H9 (cell line): ENCODE measurements around the gene LMNTD2. TPM values are rescaled to one million over a fixed set of nuclear protein-coding genes. Genes with fewer than 3 reads are reported as not detected.

ENCODE experiments used
- DNase-seq: peaks from one replicate; pipeline ENCODE4 v3.0.0-alpha.2; 2017
- H2AFZ ChIP-seq: one replicate; pipeline ENCODE4 v1.6.1; 2013; ENCODE audit warnings: mild to moderate bottlenecking, low read length, control low read depth, moderate library complexity
- H2AK5ac ChIP-seq: 2 replicates; pipeline ENCODE4 v1.6.1; 2013; ENCODE audit warnings: low read length, control low read depth, mixed read lengths; ENCODE audit not compliant: insufficient read length
- H2BK120ac ChIP-seq: one replicate; pipeline ENCODE4 v1.6.1; 2013; ENCODE audit warnings: low read depth, mild to moderate bottlenecking, low read length, control low read depth, inconsistent platforms; ENCODE audit not compliant: poor library complexity, severe bottlenecking
- H2BK12ac ChIP-seq: 2 replicates; pipeline ENCODE4 v1.6.1; 2013; ENCODE audit warnings: low read length, control low read depth, mixed read lengths, low read depth; ENCODE audit not compliant: insufficient read length
- H2BK15ac ChIP-seq: 2 replicates; pipeline ENCODE4 v1.6.1; 2013; ENCODE audit warnings: low read depth, low read length, control low read depth
- H2BK20ac ChIP-seq: one replicate; pipeline ENCODE4 v1.6.1; 2013; ENCODE audit warnings: low read depth, mild to moderate bottlenecking, low read length, control low read depth, inconsistent platforms; ENCODE audit not compliant: poor library complexity, severe bottlenecking
- H2BK5ac ChIP-seq: 2 replicates; pipeline ENCODE4 v1.6.1; 2013; ENCODE audit warnings: low read length, control low read depth, mixed read lengths; ENCODE audit not compliant: insufficient read length
- H3K14ac ChIP-seq: 2 replicates; pipeline ENCODE4 v1.6.1; 2013; ENCODE audit warnings: low read length, control low read depth; ENCODE audit not compliant: insufficient read depth
- H3K18ac ChIP-seq: 2 replicates; pipeline ENCODE4 v1.6.1; 2013; ENCODE audit warnings: low read depth, mild to moderate bottlenecking, mixed read lengths, low read length, control low read depth; ENCODE audit not compliant: insufficient read length
- H3K23ac ChIP-seq: 2 replicates; pipeline ENCODE4 v1.6.1; 2013; ENCODE audit warnings: low read length, control low read depth, mixed read lengths, low read depth; ENCODE audit not compliant: insufficient read length
- H3K23me2 ChIP-seq: 2 replicates; pipeline ENCODE4 v1.6.1; 2013; ENCODE audit warnings: low read depth, mild to moderate bottlenecking, mixed read lengths, low read length, control low read depth; ENCODE audit not compliant: insufficient read length, poor library complexity, severe bottlenecking
- H3K27ac ChIP-seq: 2 replicates; pipeline ENCODE4 v1.5.1; 2013; ENCODE audit warnings: low read length, control low read depth, mixed read lengths, low read depth; ENCODE audit not compliant: insufficient read length
- H3K27me3 ChIP-seq: 2 replicates; pipeline ENCODE4 v1.6.1; 2013; ENCODE audit warnings: low read length, control low read depth, inconsistent platforms; ENCODE audit not compliant: insufficient read depth
- H3K4ac ChIP-seq: 2 replicates; pipeline ENCODE4 v1.6.1; 2013; ENCODE audit warnings: low read depth, mild to moderate bottlenecking, control low read depth, inconsistent platforms, low read length, moderate library complexity
- H3K4me1 ChIP-seq: 2 replicates; pipeline ENCODE4 v1.6.1; 2013; ENCODE audit warnings: low read length, control low read depth, inconsistent platforms; ENCODE audit not compliant: insufficient read depth
- H3K4me2 ChIP-seq: 2 replicates; pipeline ENCODE4 v1.6.1; 2013; ENCODE audit warnings: low read length, control low read depth, mixed read lengths; ENCODE audit not compliant: insufficient read length, insufficient read depth
- H3K56ac ChIP-seq: 2 replicates; pipeline ENCODE4 v1.6.1; 2013; ENCODE audit warnings: low read depth, mild to moderate bottlenecking, mixed read lengths, low read length, control low read depth; ENCODE audit not compliant: insufficient read length
- H3K79me1 ChIP-seq: 2 replicates; pipeline ENCODE4 v1.6.1; 2013; ENCODE audit warnings: low read depth, mild to moderate bottlenecking, moderate library complexity, low read length, control low read depth, inconsistent platforms; ENCODE audit not compliant: insufficient read depth, poor library complexity, severe bottlenecking
- H3K79me2 ChIP-seq: 2 replicates; pipeline ENCODE4 v1.6.1; 2013; ENCODE audit warnings: low read length, control low read depth, inconsistent platforms; ENCODE audit not compliant: insufficient read depth
- H3K9ac ChIP-seq: 2 replicates; pipeline ENCODE4 v1.6.1; 2013; ENCODE audit warnings: low read length, control low read depth, mixed read lengths; ENCODE audit not compliant: insufficient read length; ENCODE audit errors: extremely low read depth
- H3K9me3 ChIP-seq: one replicate; pipeline ENCODE4 v1.6.1; 2013; ENCODE audit warnings: low read depth, low read length, inconsistent platforms; ENCODE audit not compliant: control insufficient read depth
- H3T11ph ChIP-seq: one replicate; pipeline ENCODE4 v1.6.1; 2013; ENCODE audit warnings: mild to moderate bottlenecking, low read length, control low read depth, inconsistent platforms
- H4K20me1 ChIP-seq: one replicate; pipeline ENCODE4 v1.6.1; 2013; ENCODE audit not compliant: control insufficient read depth, insufficient read length, insufficient read depth
- H4K5ac ChIP-seq: 2 replicates; pipeline ENCODE4 v1.6.1; 2013; ENCODE audit warnings: low read depth, mild to moderate bottlenecking, mixed read lengths, low read length, control low read depth; ENCODE audit not compliant: insufficient read length
- H4K8ac ChIP-seq: replicated peaks from 2 replicates; pipeline ENCODE4 v1.6.1; 2013; ENCODE audit warnings: low read length, control low read depth, mixed read lengths, low read depth; ENCODE audit not compliant: insufficient read length
- H4K91ac ChIP-seq: 2 replicates; pipeline ENCODE4 v1.6.1; 2013; ENCODE audit warnings: low read depth, mild to moderate bottlenecking, moderate library complexity, mixed read lengths, low read length, control low read depth; ENCODE audit not compliant: insufficient read length
- H3K27ac Mint-ChIP-seq, 3 experiments: 2 replicates in 2 of 3; 3 replicates in 1 of 3; pipeline ENCODE4 v1.8.0; 2020 to 2021; ENCODE audit warnings: mixed read lengths in 3 of 3, mild to moderate bottlenecking in 1 of 3, moderate library complexity in 1 of 3
- H3K27me3 Mint-ChIP-seq: 2 replicates; pipeline ENCODE4 v1.8.0; 2021; ENCODE audit warnings: low read depth, mild to moderate bottlenecking, moderate library complexity, mixed read lengths
- H3K36me3 Mint-ChIP-seq, 3 experiments: 2 replicates in 2 of 3; 3 replicates in 1 of 3; pipeline ENCODE4 v1.8.0; 2020 to 2021; ENCODE audit warnings: low read depth in 3 of 3, mixed read lengths in 3 of 3; ENCODE audit not compliant: insufficient read depth in 1 of 3
- H3K4me1 Mint-ChIP-seq, 2 experiments: 2 replicates each; pipeline ENCODE4 v1.8.0; 2020; ENCODE audit warnings: mixed read lengths in 2 of 2
- H3K4me3 Mint-ChIP-seq, 2 experiments: 2 replicates in 1 of 2; 3 replicates in 1 of 2; pipeline ENCODE4 v1.8.0; 2020 to 2021; ENCODE audit warnings: mild to moderate bottlenecking in 2 of 2, mixed read lengths in 2 of 2, moderate library complexity in 1 of 2
- H3K9me3 Mint-ChIP-seq, 2 experiments: 2 replicates in 1 of 2; 3 replicates in 1 of 2; pipeline ENCODE4 v1.8.0; 2020; ENCODE audit warnings: mild to moderate bottlenecking in 2 of 2, mixed read lengths in 2 of 2, moderate library complexity in 1 of 2
- WGBS: extraction: QIAGEN DNeasy Blood & Tissue Kit; methylation state at CpG from one replicate; pipeline ENCODE4 v1.1.7; 2013; ENCODE audit warnings: missing lambda C conversion rate, low lambda C conversion rate, mixed read lengths; ENCODE audit not compliant: insufficient read length; ENCODE audit errors: extremely low coverage; 5-methylcytosine and 5-hydroxymethylcytosine counted together
- total RNA-seq: library from RNA; stranded (reverse); gene quantifications from 2 replicates; pipeline ENCODE4 v1.2.1, GENCODE V29; 2021
- TF ChIP-seq, protein P1 (sequence below): fragments of 200-600 bp; sonication (generic); conservative IDR thresholded peaks from 3 replicates; pipeline ENCODE4 v1.8.0; 2021; ENCODE audit warnings: antibody characterized with exemption, mild to moderate bottlenecking

LMNTD2 gene
- total RNA-seq, 1 experiment from 2014 or later, result 4.7 TPM

DNA sequence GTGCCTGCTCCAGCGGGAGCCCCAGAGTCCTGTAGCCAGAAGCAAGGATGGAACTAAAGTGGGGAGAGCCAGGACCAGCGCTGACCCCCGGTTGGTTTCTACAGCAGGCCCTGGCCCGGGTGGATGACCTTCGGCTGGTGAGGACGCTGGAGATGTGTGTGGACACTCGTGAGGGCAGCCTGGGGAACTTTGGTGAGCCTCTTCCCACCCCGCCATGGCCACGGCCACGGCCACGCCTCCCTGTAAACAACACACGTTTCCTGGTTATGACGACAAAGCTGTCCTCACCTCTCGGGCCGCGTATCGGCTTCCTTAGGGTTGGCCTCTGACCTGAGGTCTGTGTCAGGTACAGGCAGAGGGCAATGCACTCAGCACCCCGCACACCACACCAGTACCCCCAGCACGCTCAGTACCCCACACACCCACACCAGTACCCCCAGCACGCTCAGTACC, 19.1 kb downstream of the LMNTD2 start:
- peaks cover 0 to 2% of the 10 kb centered on the region in 2 experiments; a peak in 2 of 5 replicates for H3K9me3 Mint-ChIP-seq
- no peak overlapping the region for H2BK20ac ChIP-seq
- no peak overlapping the region for H2BK5ac ChIP-seq
- no peak overlapping the region for H3K9ac ChIP-seq
- H3K4me2 ChIP-seq, result no peak overlapping the region
- no peak overlapping the region for H3K23ac ChIP-seq
- H3K4ac ChIP-seq, result no peak overlapping the region
- peaks cover 7 to 9% of the 10 kb centered on the region in 2 experiments; a peak in 3 of 4 replicates for H3K4me1 Mint-ChIP-seq
- peaks cover 2 to 7% (median 5%) of the 10 kb centered on the region in 3 experiments; a peak in 5 of 7 replicates for H3K36me3 Mint-ChIP-seq
- no peaks in the 10 kb centered on the region for H3K4me1 ChIP-seq
- no peak overlapping the region for H3K27ac Mint-ChIP-seq
- H4K5ac ChIP-seq, result no peak overlapping the region
- H2AFZ ChIP-seq, result no peak overlapping the region
- no peak overlapping the region for H4K91ac ChIP-seq
- H4K20me1 ChIP-seq, result no peaks in the 10 kb centered on the region
- no peak for DNase-seq
- no peak overlapping the region for H3K56ac ChIP-seq
- H3K4me3 Mint-ChIP-seq, result no peak overlapping the region
- H3K27me3 Mint-ChIP-seq, result peaks cover 13% of the 10 kb centered on the region
- H2AK5ac ChIP-seq, result no peak overlapping the region
- H3K79me2 ChIP-seq, result no peaks in the 10 kb centered on the region
- H3K18ac ChIP-seq, result no peak overlapping the region
- TF ChIP-seq, protein P1, sequence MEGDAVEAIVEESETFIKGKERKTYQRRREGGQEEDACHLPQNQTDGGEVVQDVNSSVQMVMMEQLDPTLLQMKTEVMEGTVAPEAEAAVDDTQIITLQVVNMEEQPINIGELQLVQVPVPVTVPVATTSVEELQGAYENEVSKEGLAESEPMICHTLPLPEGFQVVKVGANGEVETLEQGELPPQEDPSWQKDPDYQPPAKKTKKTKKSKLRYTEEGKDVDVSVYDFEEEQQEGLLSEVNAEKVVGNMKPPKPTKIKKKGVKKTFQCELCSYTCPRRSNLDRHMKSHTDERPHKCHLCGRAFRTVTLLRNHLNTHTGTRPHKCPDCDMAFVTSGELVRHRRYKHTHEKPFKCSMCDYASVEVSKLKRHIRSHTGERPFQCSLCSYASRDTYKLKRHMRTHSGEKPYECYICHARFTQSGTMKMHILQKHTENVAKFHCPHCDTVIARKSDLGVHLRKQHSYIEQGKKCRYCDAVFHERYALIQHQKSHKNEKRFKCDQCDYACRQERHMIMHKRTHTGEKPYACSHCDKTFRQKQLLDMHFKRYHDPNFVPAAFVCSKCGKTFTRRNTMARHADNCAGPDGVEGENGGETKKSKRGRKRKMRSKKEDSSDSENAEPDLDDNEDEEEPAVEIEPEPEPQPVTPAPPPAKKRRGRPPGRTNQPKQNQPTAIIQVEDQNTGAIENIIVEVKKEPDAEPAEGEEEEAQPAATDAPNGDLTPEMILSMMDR, result no peak
- peaks cover 9% of the 10 kb centered on the region for H3K23me2 ChIP-seq
- no peak overlapping the region for H2BK12ac ChIP-seq
- H2BK15ac ChIP-seq, result no peak overlapping the region
- no peak overlapping the region for H3K27ac ChIP-seq
- no peak overlapping the region for H4K8ac ChIP-seq
- no peaks in the 10 kb centered on the region for H3K79me1 ChIP-seq
- no peaks in the 10 kb centered on the region for H3K9me3 ChIP-seq
- no peak overlapping the region for H3K14ac ChIP-seq
- no peak overlapping the region for H3T11ph ChIP-seq
- H3K27me3 ChIP-seq, result no peaks in the 10 kb centered on the region
- H2BK120ac ChIP-seq, result no peak overlapping the region
- WGBS, result no CpG with 5 or more reads among the region's 20 CpGs
